Cardiac fibroblast (primary cell): ENCODE data around the gene CCDC86.

Experiments used
- DNase-seq, 2 donors: peaks; one replicate each; pipeline versions ENCODE4 v3.0.0 to v3.0.0-alpha.2; 2010; ENCODE audit warnings: low read depth in 2 of 2
- H3K4me3 ChIP-seq, 2 donors: replicated peaks in 1 of 2; 1 replicate in 1 of 2; 2 replicates in 1 of 2; pipeline ENCODE4 v1.5.1; 2011; ENCODE audit warnings: low read depth in 2 of 2, low read length in 2 of 2, mild to moderate bottlenecking in 2 of 2, moderate library complexity in 1 of 2
- TF ChIP-seq, protein P1 (sequence below): IDR thresholded peaks from one replicate; pipeline ENCODE4 v1.5.1; 2011; ENCODE audit warnings: low read depth, mild to moderate bottlenecking, low read length, inconsistent platforms

CCDC86 gene

GRCh38 chr11:60831143-60831500, 10.8 kb upstream of the CCDC86 start:
- TF ChIP-seq, protein P1, sequence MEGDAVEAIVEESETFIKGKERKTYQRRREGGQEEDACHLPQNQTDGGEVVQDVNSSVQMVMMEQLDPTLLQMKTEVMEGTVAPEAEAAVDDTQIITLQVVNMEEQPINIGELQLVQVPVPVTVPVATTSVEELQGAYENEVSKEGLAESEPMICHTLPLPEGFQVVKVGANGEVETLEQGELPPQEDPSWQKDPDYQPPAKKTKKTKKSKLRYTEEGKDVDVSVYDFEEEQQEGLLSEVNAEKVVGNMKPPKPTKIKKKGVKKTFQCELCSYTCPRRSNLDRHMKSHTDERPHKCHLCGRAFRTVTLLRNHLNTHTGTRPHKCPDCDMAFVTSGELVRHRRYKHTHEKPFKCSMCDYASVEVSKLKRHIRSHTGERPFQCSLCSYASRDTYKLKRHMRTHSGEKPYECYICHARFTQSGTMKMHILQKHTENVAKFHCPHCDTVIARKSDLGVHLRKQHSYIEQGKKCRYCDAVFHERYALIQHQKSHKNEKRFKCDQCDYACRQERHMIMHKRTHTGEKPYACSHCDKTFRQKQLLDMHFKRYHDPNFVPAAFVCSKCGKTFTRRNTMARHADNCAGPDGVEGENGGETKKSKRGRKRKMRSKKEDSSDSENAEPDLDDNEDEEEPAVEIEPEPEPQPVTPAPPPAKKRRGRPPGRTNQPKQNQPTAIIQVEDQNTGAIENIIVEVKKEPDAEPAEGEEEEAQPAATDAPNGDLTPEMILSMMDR: peak; percentile 93
- peak; percentile 83 to 85 for DNase-seq

DNA sequence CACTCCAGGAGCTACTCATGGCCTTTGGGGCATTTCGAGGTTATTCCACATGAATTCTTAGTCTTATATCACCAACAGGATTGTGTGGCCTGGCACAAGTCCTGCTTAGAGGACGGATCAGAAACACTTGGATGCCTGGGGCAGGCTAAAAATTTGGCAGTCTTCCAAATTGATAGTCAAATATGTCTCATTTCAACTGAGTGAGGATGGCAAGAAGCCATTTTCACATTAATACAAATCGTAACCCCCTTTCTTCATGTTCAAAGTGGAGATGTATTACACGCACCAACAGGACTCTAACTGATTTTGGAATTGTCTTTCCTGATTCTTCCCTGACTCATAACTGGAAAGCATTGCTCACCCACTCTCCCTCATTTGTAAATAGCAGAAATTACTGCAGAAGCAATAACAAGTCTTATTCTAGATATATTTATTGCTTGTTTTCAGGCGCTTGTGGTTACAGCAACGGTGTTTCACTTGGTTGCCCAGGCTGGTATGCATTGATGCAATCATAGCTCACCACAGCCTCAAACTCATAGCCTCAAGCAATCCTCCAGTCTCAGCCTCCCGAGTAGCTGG, 10.3 kb upstream of the CCDC86 start:
- H3K4me3 ChIP-seq: no peak overlapping the region
- TF ChIP-seq, protein P1: no peak
- peak; percentile 53 to 65 for DNase-seq

More at GRCh38 chr11:60831143-60831500, 10.8 kb upstream of the CCDC86 start:
- no peak overlapping the region for H3K4me3 ChIP-seq

DNA sequence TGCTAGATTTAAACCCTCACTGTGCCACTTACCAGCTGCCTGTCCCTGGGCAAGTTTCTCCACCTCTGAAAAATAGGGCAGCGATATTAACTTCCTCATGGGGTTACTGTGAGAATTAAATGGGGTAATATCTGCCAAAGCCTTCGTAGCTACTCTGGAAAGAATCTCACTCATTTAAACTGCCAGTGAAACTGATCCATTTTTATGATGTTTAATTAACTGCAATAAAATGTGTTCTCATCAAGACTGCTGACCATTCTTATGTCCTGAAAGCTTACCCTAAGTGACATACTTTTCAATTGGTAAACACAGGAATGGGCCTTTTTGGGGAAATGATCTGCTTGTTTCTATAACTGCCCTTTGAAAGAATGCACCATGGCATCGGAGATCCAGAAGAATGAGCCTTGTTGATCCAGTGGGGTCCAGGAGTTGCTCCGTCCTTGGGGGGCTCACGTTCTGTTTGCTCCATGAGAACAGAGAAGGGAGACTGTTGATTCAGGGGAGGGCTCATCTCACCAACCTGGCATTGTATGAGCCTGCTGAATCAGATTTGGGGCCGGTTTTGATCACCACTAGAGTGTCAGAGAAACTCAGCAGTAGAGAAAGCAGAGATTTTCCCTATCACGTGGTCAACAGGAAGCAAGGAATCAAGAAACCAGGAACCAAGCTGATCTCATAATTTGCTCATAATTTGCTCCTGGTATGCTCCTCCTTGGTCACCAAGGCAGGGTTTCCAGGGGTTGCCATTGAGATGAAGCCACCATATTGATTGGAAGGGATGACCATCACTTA, 7.0 kb upstream of the CCDC86 start:
- no peak overlapping the region for H3K4me3 ChIP-seq
- TF ChIP-seq, protein P1: no peak
- no peak for DNase-seq

GRCh38 chr11:60835534-60835846, 6.4 kb upstream of the CCDC86 start:
- H3K4me3 ChIP-seq: no peak overlapping the region
- peak in 1 of 2 donors; percentile 58 for DNase-seq
- TF ChIP-seq, protein P1: no peak

DNA sequence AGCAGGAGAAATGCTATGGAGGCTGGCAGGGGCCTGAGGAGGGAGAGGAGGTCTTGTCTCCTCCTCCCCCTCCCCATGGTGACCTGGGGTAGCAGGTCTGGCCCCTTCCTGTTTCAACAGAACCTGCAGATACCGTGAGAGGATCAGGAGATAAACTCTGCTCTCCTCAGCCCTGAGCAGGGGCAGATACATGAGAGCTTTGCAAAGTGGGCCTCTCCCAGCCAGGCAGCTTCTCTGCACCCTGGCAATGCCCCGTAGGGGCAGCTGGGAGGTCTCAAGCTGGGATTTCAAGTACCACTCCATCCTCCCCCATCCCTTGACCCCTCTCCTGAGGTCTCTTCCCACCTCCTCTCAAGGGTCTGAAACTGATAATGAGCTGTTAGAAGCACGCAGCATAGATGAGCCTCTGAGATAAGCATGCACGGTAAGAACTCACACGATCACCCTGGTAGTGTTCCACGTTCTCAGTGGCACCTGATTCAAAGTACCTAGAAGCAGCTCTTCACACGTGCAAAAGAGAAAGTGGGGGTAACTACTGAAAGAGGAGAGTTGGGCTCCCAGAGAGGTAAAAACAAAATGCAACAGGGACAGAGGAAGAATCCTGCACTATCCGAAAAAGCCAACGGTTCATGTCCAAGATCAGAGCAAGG, 4.9 kb upstream of the CCDC86 start:
- no peak for DNase-seq
- no peak overlapping the region for H3K4me3 ChIP-seq
- TF ChIP-seq, protein P1: no peak

GRCh38 chr11:60838132-60838531, 3.8 kb upstream of the CCDC86 start:
- H3K4me3 ChIP-seq: no peak overlapping the region
- TF ChIP-seq, protein P1: peak; percentile 42
- DNase-seq: peak; percentile 39 to 43
